Ishikawa (cell line): ENCODE results near the gene TRAPPC3L.

Experiments
- CEBPB ChIP-seq: IDR thresholded peaks from 2 replicates; pipeline ENCODE4 v1.6.1; 2012
- CREB1 ChIP-seq: IDR thresholded peaks from 2 replicates; pipeline ENCODE4 v1.6.1; 2012; ENCODE audit warnings: low read depth
- EGR1 ChIP-seq: IDR thresholded peaks from 2 replicates; pipeline ENCODE4 v1.6.1; 2012
- EP300 ChIP-seq: IDR thresholded peaks from 2 replicates; pipeline ENCODE4 v1.6.1; 2012; ENCODE audit warnings: borderline replicate concordance
- FOXM1 ChIP-seq: IDR thresholded peaks from 2 replicates; pipeline ENCODE4 v1.6.1; 2012; ENCODE audit warnings: low read depth, borderline replicate concordance
- MAX ChIP-seq: IDR thresholded peaks from 2 replicates; pipeline ENCODE4 v1.6.1; 2012
- NFIC ChIP-seq: IDR thresholded peaks from 2 replicates; pipeline ENCODE4 v1.6.1; 2012
- RAD21 ChIP-seq: IDR thresholded peaks from 2 replicates; pipeline ENCODE4 v1.6.1; 2012; ENCODE audit warnings: low read depth
- REST ChIP-seq: IDR thresholded peaks from 2 replicates; pipeline ENCODE4 v1.6.1; 2012; ENCODE audit warnings: low read depth, mild to moderate bottlenecking
- TAF1 ChIP-seq: IDR thresholded peaks from 2 replicates; pipeline ENCODE4 v1.6.1; 2012; ENCODE audit warnings: low read depth, mild to moderate bottlenecking
- TCF12 ChIP-seq: IDR thresholded peaks from 2 replicates; pipeline ENCODE4 v1.6.1; 2012; ENCODE audit warnings: low read depth
- TEAD4 ChIP-seq: IDR thresholded peaks from 2 replicates; pipeline ENCODE4 v1.6.1; 2012
- USF1 ChIP-seq: IDR thresholded peaks from 2 replicates; pipeline ENCODE4 v1.6.1; 2012
- YY1 ChIP-seq: IDR thresholded peaks from 2 replicates; pipeline ENCODE4 v1.6.1; 2012; ENCODE audit warnings: low read depth
- ZBTB7A ChIP-seq: IDR thresholded peaks from 2 replicates; pipeline ENCODE4 v1.6.1; 2012; ENCODE audit warnings: low read depth

Gene TRAPPC3L

GRCh38 chr6:116449565-116449964 lies 95.9 kb downstream of the TRAPPC3L start:
- TF ChIP-seq CEBPB (no peak), EP300 (no peak), ZBTB7A (no peak), CREB1 (no peak), YY1 (no peak), NFIC (no peak), REST (no peak), USF1 (no peak), MAX (no peak), RAD21 (no peak), TAF1 (no peak), EGR1 (no peak), TEAD4 (no peak), TCF12 (no peak), FOXM1 (no peak)

GRCh38 chr6:116447496-116448011 lies 97.9 kb downstream of the TRAPPC3L start:
- TF ChIP-seq REST (no peak), EGR1 (no peak), FOXM1 (no peak), TCF12 (no peak), NFIC (no peak), RAD21 (no peak), CREB1 (no peak), TAF1 (no peak), YY1 (no peak), ZBTB7A (no peak), USF1 (no peak), EP300 (no peak), CEBPB (no peak), TEAD4 (no peak), MAX (no peak)

- no peak for TF ChIP-seq TCF12
- no peak for TF ChIP-seq RAD21
- no peak for TF ChIP-seq EP300
- TF ChIP-seq TEAD4 = no peak
Measured at GRCh38 chr6:116447052-116447451, 98.4 kb downstream of the TRAPPC3L start.

GRCh38 chr6:116446399-116446798 lies 99.1 kb downstream of the TRAPPC3L start:
- TF ChIP-seq MAX (no peak), TCF12 (no peak)

GRCh38 chr6:116445102-116445501 lies 100.4 kb downstream of the TRAPPC3L start:
- TF ChIP-seq ZBTB7A = no peak
- no peak for TF ChIP-seq EP300
- TF ChIP-seq FOXM1 = no peak
- no peak for TF ChIP-seq EGR1
- no peak for TF ChIP-seq MAX
- TF ChIP-seq YY1 = no peak
- TF ChIP-seq REST = no peak
- TF ChIP-seq TEAD4 = no peak
- TF ChIP-seq NFIC = no peak
- no peak for TF ChIP-seq CEBPB
- TF ChIP-seq RAD21 = no peak
- TF ChIP-seq TCF12 = no peak
- no peak for TF ChIP-seq CREB1
- TF ChIP-seq USF1 = no peak
- TF ChIP-seq TAF1 = no peak
